HepG2 (cell line): ENCODE results near the gene LPIN3. TPM values are rescaled to one million over a fixed set of nuclear protein-coding genes. Genes with fewer than 3 reads are reported as not detected.

ENCODE experiments used
- CTCF ChIP-seq: sonication (generic); formaldehyde crosslinking; IDR thresholded peaks from 2 replicates; pipeline ENCODE4 v1.5.0; 2020; ENCODE audit warnings: mild to moderate bottlenecking, missing genetic modification reagents, moderate library complexity
- E2F2 ChIP-seq: sonication (generic); formaldehyde crosslinking; IDR thresholded peaks from 2 replicates; pipeline ENCODE4 v1.4.0; 2020; ENCODE audit warnings: missing genetic modification reagents, borderline replicate concordance
- EEA1 ChIP-seq: sonication (generic); formaldehyde crosslinking; IDR thresholded peaks from 2 replicates; pipeline ENCODE4 v1.5.1; 2020; ENCODE audit warnings: mild to moderate bottlenecking, missing genetic modification reagents, borderline replicate concordance
- FOXP4 ChIP-seq: sonication (generic); formaldehyde crosslinking; IDR thresholded peaks from 2 replicates; pipeline ENCODE4 v1.4.0; 2020; ENCODE audit warnings: missing genetic modification reagents
- HBP1 ChIP-seq: IDR thresholded peaks from 2 replicates; pipeline ENCODE4 v1.6.1; 2016; ENCODE audit warnings: low read depth, control low read depth
- MTA3 ChIP-seq: sonication (generic); formaldehyde crosslinking; IDR thresholded peaks from 2 replicates; pipeline ENCODE4 v1.4.0; 2020; ENCODE audit warnings: missing genetic modification reagents
- PHF8 ChIP-seq: sonication (generic); formaldehyde crosslinking; IDR thresholded peaks from 2 replicates; pipeline ENCODE4 v1.5.0; 2020; ENCODE audit warnings: missing genetic modification reagents
- REST ChIP-seq, 2 experiments: IDR thresholded peaks; 2 replicates each; pipeline ENCODE4 v1.6.1; 2011 to 2012; ENCODE audit warnings: low read length in 2 of 2, borderline replicate concordance in 1 of 2, low read depth in 1 of 2, mild to moderate bottlenecking in 1 of 2, moderate library complexity in 1 of 2
- ZFP36L2 ChIP-seq: sonication (generic); formaldehyde crosslinking; IDR thresholded peaks from 2 replicates; pipeline ENCODE4 v1.4.0; 2020; ENCODE audit warnings: missing genetic modification reagents
- ZNF124 ChIP-seq: sonication (generic); formaldehyde crosslinking; IDR thresholded peaks from 2 replicates; pipeline ENCODE4 v1.4.0; 2020; ENCODE audit warnings: missing genetic modification reagents
- ZNF274 ChIP-seq: sonication (generic); formaldehyde crosslinking; IDR thresholded peaks from 2 replicates; pipeline ENCODE4 v1.5.1; 2020; ENCODE audit warnings: mild to moderate bottlenecking, missing genetic modification reagents
- ZNF768 ChIP-seq: sonication (generic); formaldehyde crosslinking; IDR thresholded peaks from 2 replicates; pipeline ENCODE4 v1.4.0; 2020; ENCODE audit warnings: missing genetic modification reagents
- polyA plus RNA-seq, 8 experiments: library from polyadenylated mRNA; depleted of rRNA in 3 of 8; stranded (reverse) in 7 of 8; unstranded in 1 of 8; fragments of >200 nt; fragmentation: Illumina TruSeq in 4 of 8; extraction: Trizol in 4 of 8; gene quantifications; 2 replicates each; pipeline versions ENCODE4 v1.2.1 to v1.2.3, GENCODE V29; 2011 to 2016; ENCODE audit warnings: low read depth in 4 of 8, missing spikeins in 1 of 8, mixed read lengths in 1 of 8; ENCODE audit not compliant: insufficient read depth in 1 of 8
- total RNA-seq, 5 experiments: library from RNA; depleted of rRNA; stranded (reverse); fragments of >200 nt; fragmentation: Illumina TruSeq; extraction: Trizol; gene quantifications; 2 replicates each; pipeline ENCODE4 v1.2.3, GENCODE V29; 2016; ENCODE audit warnings: low read depth in 1 of 5

The LPIN3 gene
- total and polyA plus RNA-seq, 2 of the 13 experiments (the other 11 are each of a cell fraction or from before 2014, with no cell fraction given) = 14.2 to 28.6 TPM

GRCh38 chr20:41395667-41396664 lies 55.3 kb downstream of the LPIN3 start (continued):
- no peak for TF ChIP-seq REST (IDR thresholded peaks at IDR 0.05; ENCODE audit: borderline replicate concordance in 1 of 2, low read depth in 1 of 2, low read length in 2 of 2)
- no peak; the same call in 1 of the 2 replicates for TF ChIP-seq HBP1 (CRISPR knock-in tag)
- TF ChIP-seq MTA3 (CRISPR knock-in tag) = no peak
- peak; percentile 21; the same call in 1 of the 2 replicates for TF ChIP-seq FOXP4
- peak; percentile 50 for TF ChIP-seq CTCF (CRISPR knock-in tag)
- TF ChIP-seq ZNF124 (CRISPR knock-in tag) = no peak
- 0 out of 2 replicates have a peak, but pooled peaks have one; percentile 19 for TF ChIP-seq ZNF274
- TF ChIP-seq E2F2 (CRISPR knock-in tag) = no peak
- no peak for TF ChIP-seq ZFP36L2 (CRISPR knock-in tag)
- peak; percentile 48 for TF ChIP-seq PHF8 (CRISPR knock-in tag)
- TF ChIP-seq ZNF768 (CRISPR knock-in tag) = peak; percentile 71; the same call in 1 of the 2 replicates
- TF ChIP-seq EEA1 = peak; percentile 72; the same call in 1 of the 2 replicates
